ENCODE measurements around the gene C17orf75. TPM values are rescaled to one million over a fixed set of nuclear protein-coding genes. Genes with fewer than 3 reads are reported as not detected.

The C17orf75 gene
- total RNA-seq, 2 experiments from 2014 or later = 30.8 to 32.7 TPM

DNA sequence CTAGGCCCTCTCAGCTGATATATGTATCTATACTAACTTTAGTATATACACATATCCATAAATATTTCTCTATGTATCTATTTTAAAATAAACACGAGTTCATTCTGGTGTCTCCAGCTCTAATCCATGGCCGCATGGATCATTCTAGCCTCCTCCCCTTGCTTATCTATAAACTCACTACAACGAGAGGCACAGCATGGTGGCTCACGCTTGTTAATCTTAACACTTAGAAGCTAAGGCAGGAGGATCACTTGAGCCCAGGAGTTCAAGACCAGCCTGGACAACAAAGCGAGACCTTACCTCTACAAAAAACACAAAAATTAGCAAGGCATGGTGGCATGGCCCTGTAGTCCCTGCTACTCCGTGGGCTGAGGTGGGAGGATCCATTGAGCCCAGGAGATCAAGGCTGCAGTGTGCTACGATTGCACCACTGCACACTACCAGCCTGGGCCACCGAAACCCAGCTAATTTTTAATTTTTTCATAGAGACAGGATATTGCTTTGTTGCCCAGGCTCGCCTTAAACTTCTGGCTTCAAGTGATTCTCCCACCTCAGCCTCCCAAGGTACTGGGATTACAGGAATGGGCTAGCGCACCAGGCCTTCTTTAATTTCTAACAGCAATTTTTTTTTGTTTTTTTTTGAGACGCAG lies 4.1 kb upstream of the C17orf75 start:
- intact Hi-C loops (cut with micrococcal nuclease) = no loop called here
- no peaks in the 10 kb centered on the region for H3K9me3 Mint-ChIP-seq
- ChIA-PET CTCF (interaction anchor here (1.2 kb wide), 1 partner anchor 98 kb away, joined by 3 read pairs; the partner anchor contains the start of gene PSMD11), POLR2A (no interaction called here)
- H3K27me3 Mint-ChIP-seq = no peaks in the 10 kb centered on the region
- no peak for DNase-seq
- no peak for TF ChIP-seq CTCF (IDR thresholded peaks at IDR 0.05)
- no peak for ATAC-seq
- no peak overlapping the region for H3K27ac Mint-ChIP-seq
- H3K4me3 Mint-ChIP-seq = no peak overlapping the region
- peaks cover 13% of the 10 kb centered on the region for H3K4me1 Mint-ChIP-seq (ENCODE audit: low read depth)
- peaks cover 13% of the 10 kb centered on the region for H3K36me3 Mint-ChIP-seq (ENCODE audit: low read depth)

- ChIA-PET CTCF (interaction anchor here (1.3 to 1.7 kb wide), 3 partner anchors 10 to 101 kb away, joined by 4 read pairs; partner anchors contain the start of gene PSMD11), POLR2A (interaction anchor here (0.7 to 2.4 kb wide), 4 partner anchors 8 to 102 kb away, joined by 4 to 18 read pairs (median 7); partner anchors contain the start of genes PSMD11 and ZNF207)
- Mint-ChIP-seq H3K4me1 (ENCODE audit: low read depth) (peaks cover 16% of the 10 kb centered on the region), H3K36me3 (ENCODE audit: low read depth) (peaks cover 5% of the 10 kb centered on the region), H3K4me3 (peak overlapping the region; percentile 88), H3K27ac (peak overlapping the region; percentile 89), H3K9me3 (no peaks in the 10 kb centered on the region), H3K27me3 (no peaks in the 10 kb centered on the region)
- no peak for TF ChIP-seq CTCF (IDR thresholded peaks at IDR 0.05)
- no peak for DNase-seq
- ATAC-seq = no peak
- intact Hi-C loops (cut with micrococcal nuclease) = no loop called here
Observed at GRCh38 chr17:32342603-32343325, 791 bp upstream of the C17orf75 start.

GRCh38 chr17:32341141-32341856 lies 674 bp downstream of the C17orf75 start:
- peak overlapping the region; percentile 95 for H3K27ac Mint-ChIP-seq
- H3K4me3 Mint-ChIP-seq = peak overlapping the region; percentile 88
- intact Hi-C loops (cut with micrococcal nuclease) = no loop called here
- peak; percentile 75 for DNase-seq
- H3K4me1 Mint-ChIP-seq (ENCODE audit: low read depth) = peaks cover 16% of the 10 kb centered on the region
- peak; percentile 24 for TF ChIP-seq CTCF (IDR thresholded peaks at IDR 0.05)
- no peaks in the 10 kb centered on the region for H3K9me3 Mint-ChIP-seq
- H3K27me3 Mint-ChIP-seq = no peaks in the 10 kb centered on the region
- CTCF ChIA-PET = interaction anchor here (0.8 to 2.0 kb wide), 9 partner anchors 9 to 334 kb away, joined by 3 to 6 read pairs (median 4); partner anchors contain the start of genes LRRC37B, PSMD11 and ZNF207
- POLR2A ChIA-PET = interaction anchor here (1.1 to 2.4 kb wide), 5 partner anchors 10 to 103 kb away, joined by 4 to 18 read pairs (median 6); partner anchors contain the start of genes PSMD11 and ZNF207
- peaks cover 7% of the 10 kb centered on the region for H3K36me3 Mint-ChIP-seq (ENCODE audit: low read depth)
- ATAC-seq = peak; percentile 45

DNA sequence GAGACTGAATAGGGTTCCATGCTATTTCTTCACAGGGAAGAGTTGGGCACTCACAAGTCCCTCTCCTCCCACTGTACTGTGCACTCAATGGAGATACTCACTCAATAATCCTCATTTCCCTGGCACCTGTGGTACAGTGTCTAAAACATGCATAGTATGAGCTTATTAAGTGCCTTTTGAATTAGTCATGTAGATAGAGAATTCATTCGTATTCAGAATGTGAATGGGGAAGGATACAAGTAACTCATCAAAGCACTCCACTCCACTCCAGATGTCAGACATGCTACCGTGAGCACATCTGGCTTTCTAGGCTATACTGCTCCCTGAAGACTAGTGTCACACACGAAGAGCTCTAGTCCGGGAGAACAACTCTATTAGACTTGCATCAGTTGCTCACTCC lies 6.3 kb downstream of the C17orf75 start:
- no peak for TF ChIP-seq CTCF (IDR thresholded peaks at IDR 0.05)
- DNase-seq = no peak
- H3K27me3 Mint-ChIP-seq = no peaks in the 10 kb centered on the region
- H3K4me1 Mint-ChIP-seq (ENCODE audit: low read depth) = peaks cover 21% of the 10 kb centered on the region
- ChIA-PET POLR2A (interaction anchor here (1.6 kb wide), 1 partner anchor 20 kb away, joined by 3 read pairs; no protein-coding TSS in a partner anchor), CTCF (interaction anchor here (1.0 to 1.6 kb wide), 3 partner anchors 9 to 16 kb away, joined by 3 to 6 read pairs (median 3); no protein-coding TSS in a partner anchor)
- H3K36me3 Mint-ChIP-seq (ENCODE audit: low read depth) = peaks cover 31% of the 10 kb centered on the region
- ATAC-seq = no peak
- H3K4me3 Mint-ChIP-seq = no peak overlapping the region
- H3K27ac Mint-ChIP-seq = no peak overlapping the region
- intact Hi-C loops (cut with micrococcal nuclease) = no loop called here
- no peaks in the 10 kb centered on the region for H3K9me3 Mint-ChIP-seq
